ENCODE data around the gene SKP2. TPM values are rescaled to one million over a fixed set of nuclear protein-coding genes. Genes with fewer than 3 reads are reported as not detected.
"Not testable (repeated sequence)": the region's sequence is repeated elsewhere in the genome, so short reads cannot be mapped to it uniquely, and the experiment has no call there.

SKP2 gene
- total RNA-seq (2014; rRNA removed; shearing (Covaris generic); ENCODE audit: low replicate concordance): 30.7 and 34.0 TPM in 2 replicates

DNA sequence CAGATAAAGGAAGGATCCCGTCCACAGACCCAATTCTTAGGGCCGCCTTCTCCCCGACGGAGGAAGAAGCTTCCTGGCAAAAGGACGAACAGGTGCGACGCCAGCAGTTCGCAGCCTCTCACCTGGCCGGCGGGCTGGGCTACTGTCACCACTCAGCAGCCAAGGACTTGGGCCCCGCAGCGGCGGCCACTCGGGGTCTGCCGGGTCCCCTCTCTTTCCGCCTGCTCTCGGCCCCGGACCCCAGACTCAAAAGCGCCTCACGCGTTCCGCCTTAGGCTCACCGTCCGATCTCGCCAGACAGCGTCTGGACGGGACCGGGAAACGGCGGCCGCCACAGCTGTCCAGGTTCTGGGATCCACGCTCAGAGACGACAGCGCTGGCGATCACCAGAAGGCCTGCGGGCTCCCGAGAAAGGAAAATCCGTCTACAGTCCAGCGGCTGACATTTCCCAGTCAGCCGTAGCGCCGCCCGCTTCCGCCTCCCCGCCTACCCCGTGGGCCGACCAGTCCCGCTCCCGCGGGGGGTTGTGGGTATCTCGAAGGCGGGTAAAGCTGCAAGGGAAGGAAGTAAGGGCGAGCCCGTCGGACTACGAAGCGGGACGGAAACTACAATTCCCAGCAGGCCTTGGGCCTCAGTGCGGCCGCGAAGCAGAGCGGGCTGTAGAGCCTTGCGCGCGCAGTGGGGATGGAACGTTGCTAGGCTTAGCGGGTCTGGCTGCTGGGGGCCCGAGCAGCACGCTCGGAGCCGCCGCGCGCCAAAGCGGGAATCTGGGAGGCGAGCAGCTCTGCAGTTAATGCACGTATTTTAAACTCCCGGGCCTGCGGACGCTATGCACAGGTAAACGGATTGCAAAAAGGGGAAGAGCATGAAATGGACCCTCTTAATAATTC lies at the start of gene SKP2, which contains the start of gene LMBRD2:
TSS of gene SKP2 (plus strand) at position 678 of the 890 bp plus-strand sequence. CDS start at position 830, 152 bp downstream.
TSS of gene LMBRD2 (minus strand) at position 454 of the 890 bp plus-strand sequence. CDS start 8,538 bp downstream, outside the sequence.
- in situ Hi-C loops (cut with HindIII; ENCODE audit: low pct_unique_long_range_greater_than_20kb, low sequenced_read_pairs): no loop called here
- DNase-seq (ENCODE audit: low read depth): peak; percentile 93

DNA sequence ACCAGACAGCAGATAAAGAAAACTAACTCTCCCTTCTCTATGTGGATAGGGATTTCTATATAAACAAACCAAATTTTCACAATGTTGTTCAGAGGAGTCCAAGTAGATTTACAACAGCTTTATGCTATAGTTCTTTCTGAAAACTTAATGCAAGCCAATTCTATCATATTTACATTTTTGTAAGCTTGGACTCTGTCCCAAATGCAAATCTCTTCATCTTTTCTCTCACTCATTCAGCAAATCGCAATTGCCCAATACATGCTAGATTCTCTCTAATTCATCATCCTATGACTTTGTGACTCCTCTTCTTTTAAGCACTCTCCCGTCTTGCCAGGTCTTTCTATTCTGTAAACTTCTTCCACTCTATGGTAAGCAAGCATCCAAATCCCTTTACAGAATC lies 46.1 kb upstream of the SKP2 start:
- in situ Hi-C loops (cut with HindIII; ENCODE audit: low pct_unique_long_range_greater_than_20kb, low sequenced_read_pairs): no loop called here
- no peak for DNase-seq (ENCODE audit: low read depth)

- in situ Hi-C loops (cut with HindIII; ENCODE audit: low pct_unique_long_range_greater_than_20kb, low sequenced_read_pairs): no loop called here
- DNase-seq (ENCODE audit: low read depth): no peak
Observed at GRCh38 chr5:36108758-36109460, 43.0 kb upstream of the SKP2 start.

DNA sequence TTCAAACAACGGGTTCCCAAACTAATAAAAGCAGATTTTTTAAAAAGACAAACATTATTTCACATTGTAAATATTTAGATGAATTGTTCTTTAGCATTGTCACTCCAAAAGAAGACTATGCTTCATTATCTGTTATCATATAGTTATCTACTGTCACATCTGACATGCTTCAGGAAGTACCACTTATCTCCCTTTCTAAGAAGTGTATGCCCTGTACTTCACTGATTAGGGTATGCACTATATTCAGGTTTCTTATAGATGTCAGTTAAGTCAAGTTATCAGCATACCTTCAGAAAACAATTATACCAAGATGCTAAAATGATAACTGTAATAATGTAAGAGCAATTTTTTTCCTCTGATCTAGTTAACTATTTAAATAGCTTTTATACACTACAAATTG lies 40.7 kb upstream of the SKP2 start:
- in situ Hi-C loops (cut with HindIII; ENCODE audit: low pct_unique_long_range_greater_than_20kb, low sequenced_read_pairs): no loop called here
- DNase-seq (ENCODE audit: low read depth): no peak

- no peak for DNase-seq (ENCODE audit: low read depth)
- in situ Hi-C loops (cut with HindIII; ENCODE audit: low pct_unique_long_range_greater_than_20kb, low sequenced_read_pairs): no loop called here
Observed at GRCh38 chr5:36125868-36126267, 26.0 kb upstream of the SKP2 start.

GRCh38 chr5:36128795-36129194 lies 23.1 kb upstream of the SKP2 start:
- in situ Hi-C loops (cut with HindIII; ENCODE audit: low pct_unique_long_range_greater_than_20kb, low sequenced_read_pairs): no loop called here
- DNase-seq (ENCODE audit: low read depth): no peak

- in situ Hi-C loops (cut with HindIII; ENCODE audit: low pct_unique_long_range_greater_than_20kb, low sequenced_read_pairs); DNase-seq (ENCODE audit: low read depth): not testable (repeated sequence)
Observed at GRCh38 chr5:36129666-36130065, 22.2 kb upstream of the SKP2 start.

GRCh38 chr5:36133009-36133408 lies 18.9 kb upstream of the SKP2 start:
- DNase-seq (ENCODE audit: low read depth); in situ Hi-C loops (cut with HindIII; ENCODE audit: low pct_unique_long_range_greater_than_20kb, low sequenced_read_pairs): not testable (repeated sequence)

GRCh38 chr5:36135988-36136387 lies 15.9 kb upstream of the SKP2 start:
- in situ Hi-C loops (cut with HindIII; ENCODE audit: low pct_unique_long_range_greater_than_20kb, low sequenced_read_pairs): no loop called here
- no peak for DNase-seq (ENCODE audit: low read depth)

DNA sequence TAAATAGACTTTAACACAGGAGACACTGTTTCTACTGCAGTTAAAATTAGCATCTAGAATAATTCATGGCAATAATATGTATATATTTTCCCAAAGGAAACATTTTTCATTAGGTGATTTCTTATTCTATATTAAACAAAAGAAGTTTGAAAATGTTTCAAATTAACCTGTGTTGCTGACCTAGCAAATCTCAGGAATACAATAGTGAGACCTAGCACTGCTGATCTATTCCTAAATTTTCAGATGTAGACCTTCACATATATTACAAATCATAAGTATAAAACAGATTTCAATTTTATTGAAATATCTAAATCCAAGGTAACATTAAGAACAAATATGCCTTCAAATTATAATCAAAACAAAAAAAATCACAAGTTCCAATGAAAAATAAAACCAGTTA lies 15.3 kb upstream of the SKP2 start:
- no peak for DNase-seq (ENCODE audit: low read depth)
- in situ Hi-C loops (cut with HindIII; ENCODE audit: low pct_unique_long_range_greater_than_20kb, low sequenced_read_pairs): no loop called here

DNA sequence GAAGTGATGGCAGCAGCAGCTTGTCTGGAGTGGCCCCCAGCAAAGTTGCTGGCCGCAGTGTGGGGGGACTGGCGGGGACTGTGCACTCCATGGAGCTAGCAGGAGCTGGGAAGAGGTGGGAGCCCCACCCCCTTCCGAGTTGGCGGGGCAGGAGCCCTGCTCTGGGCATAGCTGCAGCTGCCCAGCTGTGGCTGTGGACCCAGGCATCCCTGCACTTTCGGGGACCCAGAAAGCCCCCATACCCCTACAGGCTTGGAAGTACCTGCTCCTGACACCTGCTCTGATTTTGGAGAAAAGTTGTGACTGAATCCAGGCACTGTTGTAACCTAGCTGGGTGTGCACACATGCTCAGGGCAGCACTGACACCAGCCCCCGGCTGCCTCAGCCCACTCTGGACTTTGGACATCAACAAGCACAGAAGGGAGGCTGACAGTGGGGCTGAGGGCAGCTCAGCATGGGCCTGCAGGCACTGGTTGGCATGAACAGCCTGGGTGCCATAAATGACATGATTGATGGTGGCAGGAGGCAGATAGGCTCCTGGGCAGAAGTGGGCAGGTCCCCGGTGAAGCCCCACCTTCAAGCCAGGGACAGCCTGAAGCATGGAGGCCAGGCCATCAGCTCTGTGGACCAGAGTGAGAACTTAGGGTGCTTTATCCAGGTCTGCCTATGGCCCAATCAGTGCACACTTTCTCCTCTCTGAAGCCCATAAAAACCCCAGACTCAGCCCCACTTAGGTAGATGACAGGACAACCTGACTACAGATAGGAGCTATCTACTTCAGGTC lies 12.8 kb upstream of the SKP2 start:
- in situ Hi-C loops (cut with HindIII; ENCODE audit: low pct_unique_long_range_greater_than_20kb, low sequenced_read_pairs): no loop called here
- DNase-seq (ENCODE audit: low read depth): peak; percentile 6

- no peak for DNase-seq (ENCODE audit: low read depth)
- in situ Hi-C loops (cut with HindIII; ENCODE audit: low pct_unique_long_range_greater_than_20kb, low sequenced_read_pairs): no loop called here
Observed at GRCh38 chr5:36145311-36145710, 6.6 kb upstream of the SKP2 start.

DNA sequence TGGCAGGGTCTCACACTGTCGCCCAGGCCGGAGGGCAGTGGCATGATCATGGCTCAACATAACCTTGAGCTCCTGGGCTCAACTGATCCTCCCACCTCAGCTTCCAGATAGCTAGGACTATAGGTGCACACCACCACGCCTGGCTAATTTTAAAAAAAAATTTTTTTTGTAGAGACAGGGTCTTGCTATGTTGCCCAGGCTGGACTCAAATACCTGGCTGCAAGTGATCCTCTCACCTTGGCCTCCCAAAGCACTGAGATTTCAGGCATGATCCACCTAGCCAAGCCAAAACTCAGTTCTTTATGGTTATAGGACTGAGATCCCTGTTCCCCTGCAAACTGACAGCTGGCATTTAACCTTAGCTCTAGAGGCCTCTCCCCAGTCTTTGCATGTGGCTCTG lies 5.5 kb upstream of the SKP2 start:
- no peak for DNase-seq (ENCODE audit: low read depth)
- in situ Hi-C loops (cut with HindIII; ENCODE audit: low pct_unique_long_range_greater_than_20kb, low sequenced_read_pairs): no loop called here

DNA sequence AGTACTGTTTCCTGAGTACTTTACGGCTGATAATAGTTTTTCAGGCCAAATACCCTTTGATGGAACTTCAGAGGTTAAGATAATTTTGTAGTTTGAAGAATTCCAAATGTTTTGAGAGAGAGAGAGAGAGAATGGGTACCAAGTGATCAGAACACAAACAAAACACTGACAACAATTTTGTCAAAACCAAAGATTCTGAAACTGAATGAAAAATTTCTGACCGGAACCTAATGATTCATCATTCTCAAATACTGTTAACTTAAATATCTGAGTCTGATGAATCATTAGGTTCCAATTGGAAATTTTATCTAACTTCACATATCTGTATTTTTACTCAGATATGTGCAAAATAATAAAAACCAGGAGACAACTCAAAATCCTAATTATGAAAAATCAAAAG lies 4.2 kb upstream of the SKP2 start:
- no peak for DNase-seq (ENCODE audit: low read depth)
- in situ Hi-C loops (cut with HindIII; ENCODE audit: low pct_unique_long_range_greater_than_20kb, low sequenced_read_pairs): no loop called here

DNA sequence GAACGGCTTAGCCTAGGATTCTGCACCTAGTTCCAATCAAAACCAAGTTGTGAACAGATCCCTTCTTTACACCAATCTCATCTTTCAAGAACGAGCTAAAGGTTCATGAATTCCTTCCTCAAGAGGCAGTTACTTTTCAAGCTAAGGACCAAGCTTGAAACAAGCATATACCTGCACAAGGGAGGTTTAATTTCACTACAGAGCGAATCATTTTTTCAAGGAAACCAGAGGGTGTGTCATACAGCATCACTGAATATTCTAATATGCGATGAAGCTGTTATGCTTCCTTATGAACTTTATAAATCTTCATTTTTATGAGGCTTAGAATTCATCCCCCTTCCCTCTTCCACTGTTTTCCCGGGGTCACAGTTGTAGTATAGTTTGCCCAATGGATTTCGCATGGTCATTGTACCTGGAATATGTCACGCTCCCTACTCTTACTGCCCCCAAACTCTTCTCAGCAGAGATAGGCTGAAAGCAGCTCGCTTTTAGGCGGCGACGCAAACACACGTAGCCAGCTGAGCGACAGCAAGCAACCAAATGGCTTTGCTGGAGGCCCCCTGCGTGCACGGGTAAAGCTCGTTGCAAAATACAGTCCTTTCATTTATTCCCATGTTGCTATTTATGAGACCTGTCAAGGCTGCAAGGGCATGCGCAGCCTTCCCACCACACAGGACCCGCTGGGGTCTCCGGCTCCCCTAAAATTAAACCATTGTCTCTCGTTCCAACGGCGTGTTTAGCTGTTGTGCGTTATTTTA lies 1.1 kb upstream of the SKP2 start:
- peak; percentile 45 for DNase-seq (ENCODE audit: low read depth)
- in situ Hi-C loops (cut with HindIII; ENCODE audit: low pct_unique_long_range_greater_than_20kb, low sequenced_read_pairs): no loop called here

- DNase-seq (ENCODE audit: low read depth): peak; percentile 8
- in situ Hi-C loops (cut with HindIII; ENCODE audit: low pct_unique_long_range_greater_than_20kb, low sequenced_read_pairs): no loop called here
Observed at GRCh38 chr5:36152324-36153297, 700 bp downstream of the SKP2 start.

- no peak for DNase-seq (ENCODE audit: low read depth)
- in situ Hi-C loops (cut with HindIII; ENCODE audit: low pct_unique_long_range_greater_than_20kb, low sequenced_read_pairs): no loop called here
Observed at GRCh38 chr5:36153298-36153677, 1.4 kb downstream of the SKP2 start.

Data from Caki2 (cell line).